HEK293T (cell line): Measurements from ENCODE around the gene ST6GALNAC4.

ENCODE experiments used
- LEF1 ChIP-seq: fragments of 450-650 bp; IDR thresholded peaks from 2 replicates; pipeline ENCODE4 v1.6.1; 2017; ENCODE audit warnings: mild to moderate bottlenecking, borderline replicate concordance
- SP1 ChIP-seq: fragments of 450-650 bp; IDR thresholded peaks from 2 replicates; pipeline ENCODE4 v1.6.1; 2017
- SUZ12 ChIP-seq: fragments of 450-650 bp; IDR thresholded peaks from 2 replicates; pipeline ENCODE4 v1.6.1; 2016; ENCODE audit warnings: mild to moderate bottlenecking

DNA sequence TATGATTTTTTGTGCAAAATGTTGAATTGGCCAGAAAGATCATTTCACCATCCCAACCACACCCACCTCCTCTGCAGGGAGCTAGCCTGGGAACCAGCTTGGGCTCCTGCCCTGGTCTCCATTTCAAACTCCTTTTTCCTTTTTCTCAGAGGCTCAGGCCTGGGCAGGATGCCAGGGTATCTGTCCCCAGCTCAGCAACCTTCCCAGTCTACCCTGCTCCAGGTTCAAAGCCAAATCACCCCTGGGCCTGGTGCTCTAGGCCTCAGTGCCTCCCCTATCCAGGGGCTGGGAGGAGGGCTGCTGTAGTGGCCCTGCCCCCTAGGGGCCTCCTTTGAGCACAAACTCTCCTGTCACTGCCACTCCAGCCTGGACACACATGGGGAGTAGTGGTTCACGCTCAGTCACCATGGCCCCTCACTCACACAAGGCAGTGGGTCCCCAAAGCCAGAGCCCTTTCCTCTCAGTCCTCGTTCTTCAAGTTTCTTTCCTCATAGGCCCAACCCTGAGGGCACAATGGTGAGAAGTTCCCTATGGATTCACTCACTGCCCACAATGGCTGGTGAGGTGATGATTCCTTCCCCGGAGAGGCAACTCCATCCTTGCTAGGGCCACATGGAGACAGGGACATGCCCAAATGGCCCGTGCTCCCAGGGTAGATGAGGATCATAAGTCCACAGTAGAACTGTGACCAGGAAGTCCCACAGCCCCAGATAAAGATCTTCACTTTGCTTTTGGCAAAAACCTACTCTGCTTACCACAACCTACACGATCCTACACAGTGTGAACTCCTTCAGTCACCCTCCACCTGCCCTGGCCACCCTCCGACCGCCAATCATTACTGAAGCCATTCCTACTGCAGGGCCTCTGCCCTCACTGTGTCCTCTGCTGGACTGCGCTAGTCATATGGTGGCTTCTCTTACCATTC lies 1.6 kb upstream of the ST6GALNAC4 start:
- TF ChIP-seq SUZ12 (no peak), SP1 (no peak), LEF1 (no peak)
